Measurements from ENCODE around the gene TRMT2A.

GRCh38 chr22:20089977-20090729 is 26.9 kb downstream of the TRMT2A start:
- TF ChIP-seq CTCF (IDR thresholded peaks at IDR 0.05) (no peak), EZH2phosphoT487 (IDR thresholded peaks at IDR 0.05) (no peak)
